HG03571 (cell line): ENCODE results near the gene NOSIP.

ENCODE experiments used
- ATAC-seq: cut with Tn5 transposase; IDR thresholded peaks from one replicate; pipeline ENCODE4 v1.9.1; 2021; ENCODE audit not compliant: unreplicated experiment

The NOSIP gene

GRCh38 chr19:49573009-49573408 lies 7.3 kb downstream of the NOSIP start:
- ATAC-seq = no peak

GRCh38 chr19:49570997-49571676 lies 9.2 kb downstream of the NOSIP start:
- no peak for ATAC-seq

GRCh38 chr19:49570138-49570856 lies 10.1 kb downstream of the NOSIP start:
- ATAC-seq = no peak

GRCh38 chr19:49567861-49568441 lies 12.4 kb downstream of the NOSIP start:
- no peak for ATAC-seq

GRCh38 chr19:49566302-49566701 lies 14.1 kb downstream of the NOSIP start:
- ATAC-seq = no peak

GRCh38 chr19:49565261-49565660 lies 15.1 kb downstream of the NOSIP start:
- ATAC-seq = no peak

GRCh38 chr19:49564616-49565045 lies 15.7 kb downstream of the NOSIP start:
- no peak for ATAC-seq

GRCh38 chr19:49560358-49560900 lies 19.9 kb downstream of the NOSIP start:
- no peak for ATAC-seq

- no peak for ATAC-seq
These were observed 20.4 kb downstream of the NOSIP start for GRCh38 chr19:49559928-49560327.

- no peak for ATAC-seq
These were observed 20.9 kb downstream of the NOSIP start for GRCh38 chr19:49559443-49559842.

- ATAC-seq = no peak
These were observed 21.8 kb downstream of the NOSIP start for GRCh38 chr19:49558591-49558990.

- no peak for ATAC-seq
These were observed 22.6 kb downstream of the NOSIP start for GRCh38 chr19:49557641-49558325.

- ATAC-seq = no peak
These were observed 23.7 kb downstream of the NOSIP start for GRCh38 chr19:49556412-49557398.

GRCh38 chr19:49555600-49556411 lies 24.6 kb downstream of the NOSIP start:
- no peak for ATAC-seq

GRCh38 chr19:49554701-49555181 lies 25.6 kb downstream of the NOSIP start:
- no peak for ATAC-seq

GRCh38 chr19:49553451-49554271 lies 26.7 kb downstream of the NOSIP start:
- ATAC-seq = no peak

- no peak for ATAC-seq
These were observed 27.6 kb downstream of the NOSIP start for GRCh38 chr19:49552749-49553148.

GRCh38 chr19:49551531-49551930 lies 28.8 kb downstream of the NOSIP start:
- ATAC-seq = no peak
